ENCODE measurements around the gene TRIM52.

Gene TRIM52

GRCh38 chr5:181223058-181223728 lies 37.8 kb downstream of the TRIM52 start, which contains the start of gene TRIM41:
Gene TRIM41 (plus strand): TSS chr5:181223281. CDS start chr5:181224000, 719 bp downstream.
- Histone ChIP-seq H3K4me3 (replicated peaks; ENCODE audit: low read depth, low read length) (peak within 1 kb of the TSS; percentile 90), H3K36me3 (ENCODE audit: control insufficient read depth, insufficient read depth, low read length) (0 out of 2 replicates have a peak, but pooled peaks cover 2% of the 10 kb centered on the region), H3K27me3 (replicated peaks; ENCODE audit: control insufficient read depth, insufficient read depth, low read length) (no peaks in the 10 kb centered on the region)
- DNase-seq (ENCODE audit: extremely low read depth, insufficient read length), result peak; percentile 100
- TF ChIP-seq CTCF (IDR thresholded peaks at IDR 0.05; ENCODE audit: insufficient read depth, low read length, poor library complexity, severe bottlenecking), result no peak

GRCh38 chr5:181222630-181223057 lies 38.3 kb downstream of the TRIM52 start:
- peak overlapping the region; percentile 90 for H3K4me3 ChIP-seq (replicated peaks; ENCODE audit: low read depth, low read length)
- H3K36me3 ChIP-seq (ENCODE audit: control insufficient read depth, insufficient read depth, low read length), result 0 out of 2 replicates have a peak, but pooled peaks cover 2% of the 10 kb centered on the region
- no peak for DNase-seq (ENCODE audit: extremely low read depth, insufficient read length)
- H3K27me3 ChIP-seq (replicated peaks; ENCODE audit: control insufficient read depth, insufficient read depth, low read length), result no peaks in the 10 kb centered on the region
- TF ChIP-seq CTCF (IDR thresholded peaks at IDR 0.05; ENCODE audit: insufficient read depth, low read length, poor library complexity, severe bottlenecking), result no peak

DNA sequence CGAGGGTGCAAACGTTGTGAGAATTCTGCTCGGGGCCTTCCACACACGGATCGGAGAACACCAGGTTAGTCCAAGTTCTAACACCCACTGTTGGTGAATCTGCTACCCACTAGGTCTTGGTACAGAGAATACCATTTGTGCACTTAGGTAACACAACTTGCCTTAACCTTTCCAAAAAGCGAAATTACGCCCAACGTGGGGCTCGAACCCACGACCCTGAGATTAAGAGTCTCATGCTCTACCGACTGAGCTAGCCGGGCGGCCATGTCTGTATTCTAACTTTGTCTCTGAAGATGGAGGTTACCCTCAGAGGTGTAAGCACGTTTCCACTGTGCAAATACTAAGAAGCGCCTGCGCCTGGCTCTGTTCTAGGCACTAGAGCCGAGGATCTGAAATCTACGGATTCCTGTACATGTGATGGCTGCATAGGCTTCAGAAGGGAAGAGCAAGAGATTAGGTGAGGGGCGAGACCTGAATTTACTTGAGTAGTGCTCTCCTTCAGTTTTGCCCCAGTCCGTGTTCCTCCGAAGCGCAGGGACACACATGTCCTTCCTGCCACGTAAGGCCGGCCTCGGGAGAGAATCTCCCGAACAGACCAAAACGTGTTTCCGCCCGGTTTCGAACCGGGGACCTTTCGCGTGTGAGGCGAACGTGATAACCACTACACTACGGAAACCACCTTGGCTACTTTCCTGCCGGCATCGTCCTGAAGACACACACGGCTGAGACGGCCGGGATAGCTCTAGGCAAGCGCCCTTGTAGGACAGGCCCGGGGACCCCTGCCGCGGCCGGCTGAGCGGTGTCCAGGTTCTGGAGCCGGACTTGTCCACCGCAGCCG lies 38.9 kb downstream of the TRIM52 start:
- DNase-seq (ENCODE audit: extremely low read depth, insufficient read length), result peak; percentile 92
- Histone ChIP-seq H3K36me3 (ENCODE audit: control insufficient read depth, insufficient read depth, low read length) (0 out of 2 replicates have a peak, but pooled peaks cover 2% of the 10 kb centered on the region), H3K27me3 (replicated peaks; ENCODE audit: control insufficient read depth, insufficient read depth, low read length) (no peaks in the 10 kb centered on the region), H3K4me3 (replicated peaks; ENCODE audit: low read depth, low read length) (peak overlapping the region; percentile 90)
- no peak for TF ChIP-seq CTCF (IDR thresholded peaks at IDR 0.05; ENCODE audit: insufficient read depth, low read length, poor library complexity, severe bottlenecking)

DNA sequence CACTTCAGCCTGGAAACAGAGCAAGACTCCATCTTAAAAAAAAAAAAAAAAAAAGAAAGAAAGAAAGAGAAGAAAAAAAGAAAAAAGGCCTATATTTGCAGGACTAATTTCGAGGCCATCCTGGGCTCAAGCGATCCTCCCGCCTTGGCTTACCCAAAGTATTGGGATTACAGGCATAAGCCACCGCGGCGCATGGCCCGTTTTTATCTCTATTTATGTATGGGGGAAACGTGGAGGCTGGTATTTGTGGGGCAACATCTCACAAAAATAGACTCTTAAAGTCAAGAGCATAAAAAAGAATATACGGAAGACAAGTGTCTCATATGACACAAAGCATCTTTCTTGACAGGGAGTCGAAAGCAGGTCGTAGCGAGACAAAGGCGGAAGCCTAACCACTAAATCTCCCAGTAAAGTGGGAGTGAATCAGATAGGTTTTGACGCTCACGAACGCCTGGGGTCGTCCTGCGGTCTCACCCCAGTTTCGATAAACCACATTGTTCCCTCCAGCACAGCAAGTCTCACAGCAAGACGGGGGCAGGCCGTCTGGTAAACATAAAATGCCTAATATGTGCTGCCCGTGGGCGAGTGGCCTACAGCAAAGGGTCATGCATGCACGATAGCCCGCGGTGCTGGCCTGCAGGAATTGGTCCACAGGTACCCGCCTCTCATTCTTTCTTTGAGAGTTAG lies 39.7 kb downstream of the TRIM52 start:
- Histone ChIP-seq H3K36me3 (ENCODE audit: control insufficient read depth, insufficient read depth, low read length) (no peaks in the 10 kb centered on the region), H3K27me3 (replicated peaks; ENCODE audit: control insufficient read depth, insufficient read depth, low read length) (no peaks in the 10 kb centered on the region), H3K4me3 (replicated peaks; ENCODE audit: low read depth, low read length) (no peak overlapping the region)
- no peak for DNase-seq (ENCODE audit: extremely low read depth, insufficient read length)
- no peak for TF ChIP-seq CTCF (IDR thresholded peaks at IDR 0.05; ENCODE audit: insufficient read depth, low read length, poor library complexity, severe bottlenecking)

GRCh38 chr5:181220178-181220515 lies 40.8 kb downstream of the TRIM52 start:
- no peak for TF ChIP-seq CTCF (IDR thresholded peaks at IDR 0.05; ENCODE audit: insufficient read depth, low read length, poor library complexity, severe bottlenecking)
- DNase-seq (ENCODE audit: extremely low read depth, insufficient read length), result no peak
- Histone ChIP-seq H3K4me3 (replicated peaks; ENCODE audit: low read depth, low read length) (no peak overlapping the region), H3K36me3 (ENCODE audit: control insufficient read depth, insufficient read depth, low read length) (no peaks in the 10 kb centered on the region), H3K27me3 (replicated peaks; ENCODE audit: control insufficient read depth, insufficient read depth, low read length) (no peaks in the 10 kb centered on the region)

Data from GM06990 (cell line).